ENCODE data around the gene KIAA1217.

GRCh38 chr10:24375510-24375909, 166.6 kb downstream of the KIAA1217 start:
- TF ChIP-seq EZH2 (IDR thresholded peaks at IDR 0.05; ENCODE audit: low read depth, low read length, severe bottlenecking), result no peak
- TF ChIP-seq HDAC6 (IDR thresholded peaks at IDR 0.05; ENCODE audit: low read depth, low read length), result no peak
- TF ChIP-seq CTCF (IDR thresholded peaks at IDR 0.05; ENCODE audit: control extremely low read depth in 1 of 3, insufficient read depth in 1 of 3, low read depth in 1 of 3, low read length in 3 of 3), result no peak
- TF ChIP-seq FOSL1 (IDR thresholded peaks at IDR 0.05; ENCODE audit: insufficient read depth, low read depth, low read length), result no peak
- no peak for TF ChIP-seq GABPA (IDR thresholded peaks at IDR 0.05; ENCODE audit: borderline replicate concordance, insufficient read depth, low read length)
- no peak for TF ChIP-seq POLR2A (IDR thresholded peaks at IDR 0.05; ENCODE audit: control extremely low read depth in 1 of 2, low read depth in 2 of 2, low read length in 2 of 2)
- TF ChIP-seq TBP (IDR thresholded peaks at IDR 0.05; ENCODE audit: low read depth, low read length), result no peak
- TF ChIP-seq CREB1 (IDR thresholded peaks at IDR 0.05), result no peak
- no peak for TF ChIP-seq TCF12 (IDR thresholded peaks at IDR 0.05; ENCODE audit: low read depth, low read length)
- no peak for TF ChIP-seq EGR1 (IDR thresholded peaks at IDR 0.05; ENCODE audit: borderline replicate concordance, low read depth, low read length)
- TF ChIP-seq SP4 (IDR thresholded peaks at IDR 0.05; ENCODE audit: low read length), result no peak
- no peak for TF ChIP-seq TAF1 (IDR thresholded peaks at IDR 0.05; ENCODE audit: low read depth, low read length)
- no peak for TF ChIP-seq NRF1 (IDR thresholded peaks at IDR 0.05; ENCODE audit: low read depth, low read length)

All from H1 (cell line).